Stimulated activated CD4-positive, alpha-beta T cell treated with anti-CD3 and anti-CD28 coated beads, Interleukin-15, amount 100 ng/mL, for 24 hours (primary cell): ENCODE data around the gene ARRB1.

Experiments
- DNase-seq: peaks from one replicate; pipeline ENCODE4 v3.0.0-alpha.2; 2020

ARRB1 gene

DNA sequence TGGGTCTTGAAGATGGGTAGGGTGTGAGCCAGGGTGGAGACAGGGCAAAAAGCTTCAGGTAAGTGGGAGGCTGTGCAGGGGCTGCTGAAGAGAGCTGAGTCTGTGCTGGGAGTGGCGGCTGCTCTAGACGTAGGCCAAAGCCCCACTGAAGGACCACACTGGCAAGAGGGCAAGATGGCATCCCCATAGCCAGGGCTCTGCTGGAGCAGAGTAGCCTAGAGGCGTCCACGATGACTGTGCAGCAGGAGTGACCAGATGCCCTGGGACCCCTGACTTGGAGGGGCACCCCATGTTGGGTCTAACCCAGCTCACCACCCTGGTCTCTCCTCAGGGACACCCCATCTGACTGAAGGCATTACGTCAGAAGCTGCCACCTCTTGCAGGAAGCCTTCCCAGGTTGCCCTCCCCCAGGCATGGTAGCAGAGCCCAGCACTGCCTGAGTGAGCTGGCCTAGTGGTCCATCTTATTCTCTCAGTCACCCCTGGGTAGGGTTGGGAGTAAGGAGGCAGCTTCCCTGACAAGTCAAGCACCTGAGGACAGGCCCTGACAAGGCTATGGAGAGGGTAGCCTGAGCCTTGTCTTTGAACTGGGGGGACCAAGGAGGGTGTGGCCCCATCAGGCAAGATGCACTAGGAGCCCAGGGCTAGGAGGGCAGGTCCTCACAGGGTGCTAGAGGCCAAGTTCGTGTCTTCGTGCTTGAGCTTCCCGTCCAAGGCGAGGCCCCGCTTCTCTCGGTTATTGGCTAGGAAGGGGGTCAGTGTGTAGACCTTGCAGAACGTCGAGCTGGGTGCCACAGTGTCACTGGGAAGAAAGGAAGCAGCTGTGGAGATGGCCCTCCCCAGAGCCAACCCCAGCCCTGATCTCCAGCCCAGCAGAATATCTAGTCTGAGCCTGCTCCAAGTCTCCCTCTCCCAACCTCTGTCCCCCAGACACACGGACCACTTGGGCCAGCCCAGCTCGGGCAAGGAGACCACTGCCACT is 77.8 kb downstream of the ARRB1 start:
- DNase-seq: peak; percentile 0

GRCh38 chr11:75272821-75273301 is 78.6 kb downstream of the ARRB1 start:
- DNase-seq: peak; percentile 0

DNA sequence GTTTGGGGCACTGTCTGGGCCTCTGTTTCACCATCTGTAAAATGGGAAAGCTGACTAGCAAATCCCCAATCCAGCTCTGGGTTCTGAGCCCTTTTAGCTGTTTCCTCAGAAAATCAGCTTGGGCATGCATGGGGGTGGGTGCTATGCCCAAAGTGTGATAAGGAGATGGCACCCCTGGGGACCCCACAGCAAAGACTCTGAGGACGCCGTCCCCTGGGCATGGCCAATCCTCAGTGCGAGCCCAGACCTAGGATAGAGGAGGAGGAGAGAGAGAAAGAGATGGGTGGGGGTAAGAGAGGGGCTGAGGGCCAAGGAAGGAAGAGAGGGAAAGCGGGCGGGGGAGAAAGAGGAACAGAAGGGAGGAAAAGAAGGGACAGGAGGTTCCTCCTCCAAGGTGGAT is 79.1 kb downstream of the ARRB1 start:
- DNase-seq: no peak

DNA sequence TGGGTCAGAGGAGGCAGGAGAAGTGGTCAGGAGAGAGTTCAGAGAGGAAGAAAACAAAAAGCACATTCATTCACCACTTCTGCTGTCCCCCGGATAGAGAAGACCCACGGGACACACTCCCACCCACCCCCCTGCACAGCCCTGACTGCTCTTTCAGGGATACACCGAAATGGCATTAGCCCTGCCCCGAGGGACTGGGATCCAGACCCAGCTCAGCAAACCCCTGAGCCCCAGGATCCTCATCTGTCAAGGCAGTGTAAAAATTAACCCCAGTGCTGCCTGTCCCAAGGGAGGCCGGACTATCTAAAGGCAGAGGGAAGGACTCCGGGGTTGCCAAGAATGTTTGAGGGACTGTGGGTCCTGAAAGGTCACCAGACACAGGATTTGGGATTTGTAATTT is 79.7 kb downstream of the ARRB1 start:
- DNase-seq: no peak

DNA sequence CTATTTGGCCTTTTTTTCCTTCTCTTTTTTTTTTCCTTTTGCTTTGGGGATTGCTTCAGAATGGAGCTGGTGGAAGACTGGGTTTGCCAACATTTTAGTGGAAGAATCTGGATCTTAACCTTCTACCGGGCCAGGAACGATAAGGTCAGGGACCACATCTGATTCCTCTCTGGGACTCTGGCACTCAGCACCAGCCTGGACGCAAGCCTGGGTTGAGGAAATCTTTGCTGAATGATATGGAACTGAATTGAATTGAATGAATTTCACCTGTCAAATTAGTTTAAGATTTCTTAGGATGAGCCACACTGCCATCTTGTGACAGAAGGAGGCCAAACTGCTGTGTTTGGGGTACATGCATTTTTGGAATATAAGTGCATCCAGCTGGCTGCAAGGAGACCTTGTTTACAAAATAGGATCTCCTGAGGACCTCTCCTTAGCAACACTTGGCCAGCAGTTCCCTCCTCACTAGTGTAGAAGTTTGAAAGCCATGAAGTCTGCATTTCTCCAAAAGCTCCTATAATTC is 80.5 kb downstream of the ARRB1 start:
- no peak for DNase-seq

DNA sequence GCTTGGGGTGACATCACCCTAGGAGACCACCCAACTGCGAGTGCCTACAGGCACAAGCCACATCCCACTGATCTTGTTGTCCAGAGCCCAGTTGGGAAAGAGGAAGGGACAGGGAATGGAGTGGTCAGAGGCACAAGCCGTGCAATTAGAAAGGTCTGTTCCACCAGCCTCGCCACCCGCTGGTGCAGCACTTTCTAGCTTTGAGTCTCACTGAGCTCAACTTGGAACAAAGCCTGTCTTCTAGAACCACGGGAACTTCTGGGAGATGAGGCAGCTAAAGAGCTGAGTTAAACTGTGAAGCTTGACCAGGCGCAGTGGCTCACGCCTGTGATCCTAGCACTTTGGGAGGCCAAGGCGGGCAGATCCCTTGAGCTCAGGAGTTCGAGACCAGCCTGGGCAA is 81.6 kb downstream of the ARRB1 start:
- DNase-seq: no peak

GRCh38 chr11:75269367-75269660 is 82.1 kb downstream of the ARRB1 start:
- DNase-seq: no peak

GRCh38 chr11:75268626-75269366 is 82.7 kb downstream of the ARRB1 start:
- no peak for DNase-seq

GRCh38 chr11:75267171-75267970 is 84.1 kb downstream of the ARRB1 start:
- no peak for DNase-seq

DNA sequence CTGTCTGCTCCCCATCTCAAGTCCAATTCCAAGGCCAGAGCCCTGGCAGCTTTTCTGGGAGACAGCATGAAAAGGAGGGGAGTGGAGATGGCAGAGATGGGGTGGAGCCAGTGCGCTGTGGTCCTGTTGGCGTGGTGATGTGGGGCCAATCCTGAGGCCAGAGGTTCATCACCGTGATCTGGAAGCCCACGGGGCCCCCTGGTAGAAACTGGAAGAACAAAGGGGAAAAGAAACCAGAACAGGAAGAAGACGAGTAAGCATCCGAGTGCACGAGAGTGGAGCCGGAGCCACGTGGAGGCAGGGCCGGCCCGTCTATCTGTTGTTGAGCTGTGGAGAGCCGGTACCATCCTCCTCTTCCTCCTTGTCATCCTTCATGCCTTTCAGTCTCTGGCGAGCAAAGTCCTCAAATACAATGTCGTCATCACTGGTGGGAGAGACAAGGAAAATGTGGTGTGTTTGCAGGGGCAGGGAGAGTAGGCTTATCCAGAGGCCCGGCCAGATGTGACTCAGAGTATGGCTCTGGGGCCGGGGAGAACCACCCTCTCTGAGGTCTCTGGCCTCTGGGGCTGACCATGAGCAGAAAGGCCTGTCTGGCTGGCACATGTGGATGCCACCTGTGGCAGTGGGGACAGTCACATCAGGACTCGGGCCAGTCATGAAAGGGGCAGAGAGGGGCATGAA is 85.5 kb downstream of the ARRB1 start:
- no peak for DNase-seq

DNA sequence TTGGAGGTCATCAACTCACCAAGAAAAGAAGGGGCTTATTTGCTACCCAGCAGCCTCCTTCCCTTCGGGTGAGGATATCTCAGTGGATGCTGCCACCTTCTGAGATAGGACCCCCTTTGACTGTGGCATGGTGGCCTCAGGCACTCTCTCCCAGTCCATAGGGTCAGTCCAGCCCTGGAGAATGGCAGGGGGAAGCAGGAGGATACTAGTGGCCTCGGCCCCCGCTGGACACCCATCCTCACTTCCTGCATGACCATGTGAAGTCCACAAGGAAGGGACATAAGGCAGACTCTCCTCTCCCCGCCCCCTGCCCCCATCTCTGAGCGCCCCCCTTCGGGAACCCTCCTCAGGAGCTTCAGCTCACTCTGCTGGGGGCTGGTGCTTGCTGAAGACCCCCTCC is 86.5 kb downstream of the ARRB1 start:
- no peak for DNase-seq

GRCh38 chr11:75264356-75264755 is 87.1 kb downstream of the ARRB1 start:
- DNase-seq: no peak

DNA sequence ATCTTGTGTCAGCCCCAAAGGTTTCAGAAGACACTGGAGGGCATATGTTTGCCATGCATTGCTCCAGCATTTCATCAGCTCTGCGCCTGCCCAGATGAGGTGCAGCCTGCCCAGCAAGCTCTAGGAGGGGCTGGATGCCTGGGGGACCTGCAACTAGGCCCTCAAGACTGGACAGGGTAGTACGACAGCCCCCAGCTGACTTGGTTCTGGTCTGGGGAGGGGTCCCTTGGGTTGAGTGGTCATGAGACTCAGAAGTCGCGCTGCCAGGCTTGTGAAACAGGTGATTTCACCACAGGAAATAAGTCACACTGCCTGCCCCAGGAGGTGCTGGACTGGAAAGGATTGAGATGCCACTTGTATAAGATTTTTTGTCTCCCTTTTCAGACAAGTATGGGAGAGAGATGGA is 87.5 kb downstream of the ARRB1 start:
- peak; percentile 29 for DNase-seq

- no peak for DNase-seq
These were observed 88.3 kb downstream of the ARRB1 start for GRCh38 chr11:75262961-75263852.

- no peak for DNase-seq
These were observed 89.0 kb downstream of the ARRB1 start for GRCh38 chr11:75262436-75262835.

- DNase-seq: no peak
These were observed 89.5 kb downstream of the ARRB1 start for GRCh38 chr11:75261902-75262361.

- no peak for DNase-seq
These were observed 90.9 kb downstream of the ARRB1 start for GRCh38 chr11:75260396-75261170.

GRCh38 chr11:75254326-75254725 is 97.1 kb downstream of the ARRB1 start:
- no peak for DNase-seq

GRCh38 chr11:75249704-75250103 is 101.8 kb downstream of the ARRB1 start:
- no peak for DNase-seq

DNA sequence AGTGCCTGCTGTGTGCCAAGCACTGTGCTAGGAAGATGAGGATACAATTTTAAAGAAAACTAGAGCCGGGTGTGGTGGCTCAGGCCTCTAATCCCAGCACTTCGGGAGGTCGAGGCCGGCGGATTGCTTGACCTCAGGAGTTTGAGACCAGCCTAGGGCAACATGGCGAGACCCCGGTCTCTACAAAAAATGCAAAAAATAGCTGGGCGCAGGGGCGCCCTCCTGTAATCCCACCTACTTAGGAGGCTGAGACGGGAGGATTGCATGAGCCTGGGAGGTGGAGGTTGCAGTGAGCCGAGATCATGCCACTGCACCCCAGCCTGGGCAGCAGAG is 102.6 kb downstream of the ARRB1 start:
- DNase-seq: no peak
